Measurements from ENCODE around the gene FRAS1.
"Not testable (repeated sequence)": the region's sequence is repeated elsewhere in the genome, so short reads cannot be mapped to it uniquely, and the experiment has no call there.

FRAS1 gene

GRCh38 chr4:78217557-78217956 lies 160.4 kb downstream of the FRAS1 start:
- DNase-seq = no peak

DNA sequence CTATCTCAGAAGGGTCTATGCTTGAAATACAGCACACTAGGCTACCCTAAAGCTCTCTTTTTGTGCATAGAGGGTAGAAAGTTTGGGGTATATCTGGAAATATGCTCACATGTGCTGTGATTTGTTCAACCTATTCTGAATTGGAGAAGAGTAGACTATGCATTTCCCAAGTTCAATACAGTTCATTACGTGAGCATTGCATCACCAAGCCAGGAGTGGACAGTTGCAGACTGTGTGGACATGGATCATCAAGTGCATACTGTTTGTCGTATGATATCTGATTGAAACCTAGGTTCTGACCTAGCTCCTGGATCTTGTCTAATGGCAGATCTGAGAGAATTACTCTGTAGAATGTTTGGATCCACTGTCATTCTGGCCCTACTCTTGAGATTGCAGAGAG lies 161.1 kb downstream of the FRAS1 start:
- DNase-seq = no peak

DNA sequence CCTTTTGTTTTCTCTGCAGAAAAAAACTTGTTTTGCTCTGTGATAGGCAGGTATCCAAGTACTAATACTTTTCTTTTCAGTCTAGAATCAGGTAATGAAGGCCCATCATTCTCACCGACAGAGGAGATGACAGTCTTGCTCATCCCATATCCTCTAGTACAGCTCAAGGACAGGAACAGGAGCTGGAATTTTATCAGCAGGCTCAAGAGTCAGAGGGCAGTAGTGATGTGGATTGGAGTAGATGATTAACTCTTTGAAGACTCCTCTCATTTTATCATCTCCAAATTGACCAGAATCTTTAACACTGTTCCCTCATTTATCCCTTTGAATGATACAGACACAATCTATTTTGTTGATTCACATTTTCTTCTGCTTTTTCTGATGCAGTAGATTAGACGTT lies 162.7 kb downstream of the FRAS1 start:
- no peak for DNase-seq

GRCh38 chr4:78220283-78220682 lies 163.2 kb downstream of the FRAS1 start:
- no peak for DNase-seq

- DNase-seq = peak; percentile 16
Observed at GRCh38 chr4:78222575-78223186, 165.6 kb downstream of the FRAS1 start.

DNA sequence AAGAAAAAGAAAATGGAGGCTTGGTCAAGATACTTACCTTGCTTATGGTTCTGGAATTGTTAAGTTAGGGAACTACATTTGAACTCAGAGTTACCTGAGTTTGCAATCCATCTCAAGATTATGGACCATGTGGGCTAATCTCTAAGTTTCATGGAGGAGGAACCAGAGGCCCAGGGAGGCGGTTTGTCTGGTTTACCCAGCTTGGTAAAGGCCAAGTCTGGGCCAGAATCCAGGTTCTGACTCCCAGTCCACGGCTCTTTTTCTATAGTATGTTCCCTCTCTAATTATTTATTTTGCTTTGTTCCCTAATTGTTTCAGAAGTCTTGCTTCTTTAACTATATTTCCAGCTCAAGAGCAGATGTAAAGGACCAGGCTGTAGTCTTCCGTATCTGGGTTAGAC lies 168.1 kb downstream of the FRAS1 start:
- DNase-seq = no peak

GRCh38 chr4:78226279-78226678 lies 169.2 kb downstream of the FRAS1 start:
- DNase-seq = no peak

DNA sequence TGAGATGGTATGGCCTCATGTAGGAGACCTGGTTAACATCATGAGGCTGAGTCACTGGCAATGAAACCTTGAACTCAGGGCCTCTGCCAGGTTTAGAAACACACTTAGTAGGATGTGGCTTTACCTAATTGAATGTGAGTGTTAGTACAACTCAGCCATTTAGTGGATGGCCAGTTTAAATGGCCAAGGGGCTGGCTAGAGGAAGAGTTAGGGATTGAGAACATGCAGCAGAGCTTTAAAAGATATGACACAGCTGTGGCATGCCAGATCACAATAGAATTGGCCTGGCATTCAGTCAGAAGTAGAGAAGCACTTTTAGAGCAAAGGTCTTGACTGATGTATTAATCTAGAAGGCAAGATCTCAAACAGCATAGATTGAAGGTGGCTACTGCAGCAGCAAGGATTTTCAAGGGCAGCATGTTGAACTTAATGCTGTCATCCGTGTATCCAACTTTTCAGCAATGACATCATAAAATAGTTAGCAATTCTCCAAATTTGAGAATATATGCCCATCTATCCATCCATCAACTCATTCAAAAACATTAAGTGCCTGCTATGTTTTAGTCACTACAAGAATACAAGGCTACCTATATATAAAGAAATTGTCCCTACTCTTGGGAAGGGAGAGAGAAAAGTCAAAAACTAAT lies 170.4 kb downstream of the FRAS1 start:
- DNase-seq = no peak

DNA sequence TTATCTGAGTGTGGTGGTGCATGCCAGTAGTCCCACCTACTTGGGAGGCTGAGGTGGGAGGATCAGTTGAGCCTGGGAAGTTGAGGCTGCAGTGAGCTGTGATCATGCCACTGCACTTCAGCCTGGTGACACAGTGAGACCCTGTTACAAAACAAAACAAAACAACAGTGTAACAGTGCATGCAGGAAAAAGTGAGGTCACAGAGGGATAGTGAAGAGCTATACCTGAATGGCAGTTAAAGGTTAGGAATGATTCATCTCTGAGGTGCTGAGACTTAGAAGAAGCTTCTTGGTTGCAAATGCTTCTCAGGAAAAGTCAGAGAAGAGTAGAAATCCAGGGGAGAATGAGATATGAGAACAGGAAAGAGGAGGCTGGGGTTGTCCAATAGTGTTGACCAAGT lies 178.7 kb downstream of the FRAS1 start:
- DNase-seq = no peak

DNA sequence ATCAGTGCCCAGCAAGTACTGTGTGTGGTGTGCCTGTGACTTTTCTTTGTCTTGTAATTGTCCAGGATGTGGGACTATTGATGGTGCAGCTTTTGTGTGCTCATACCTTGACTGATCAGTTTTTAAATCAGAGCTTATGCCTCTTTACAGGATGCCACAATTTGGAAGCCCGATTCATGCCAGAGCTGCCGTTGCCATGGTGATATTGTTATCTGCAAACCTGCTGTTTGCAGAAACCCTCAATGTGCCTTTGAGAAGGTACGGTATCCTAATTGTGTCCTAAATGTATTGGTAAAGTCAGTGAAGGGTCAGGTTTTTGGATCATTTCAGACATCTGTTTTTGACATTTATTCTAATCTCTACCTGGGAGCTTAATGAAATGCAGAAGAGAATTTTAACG lies 180.2 kb downstream of the FRAS1 start:
- DNase-seq = no peak

GRCh38 chr4:78242071-78242470 lies 184.9 kb downstream of the FRAS1 start:
- DNase-seq = no peak

GRCh38 chr4:78244705-78245485 lies 187.8 kb downstream of the FRAS1 start:
- DNase-seq = no peak

DNA sequence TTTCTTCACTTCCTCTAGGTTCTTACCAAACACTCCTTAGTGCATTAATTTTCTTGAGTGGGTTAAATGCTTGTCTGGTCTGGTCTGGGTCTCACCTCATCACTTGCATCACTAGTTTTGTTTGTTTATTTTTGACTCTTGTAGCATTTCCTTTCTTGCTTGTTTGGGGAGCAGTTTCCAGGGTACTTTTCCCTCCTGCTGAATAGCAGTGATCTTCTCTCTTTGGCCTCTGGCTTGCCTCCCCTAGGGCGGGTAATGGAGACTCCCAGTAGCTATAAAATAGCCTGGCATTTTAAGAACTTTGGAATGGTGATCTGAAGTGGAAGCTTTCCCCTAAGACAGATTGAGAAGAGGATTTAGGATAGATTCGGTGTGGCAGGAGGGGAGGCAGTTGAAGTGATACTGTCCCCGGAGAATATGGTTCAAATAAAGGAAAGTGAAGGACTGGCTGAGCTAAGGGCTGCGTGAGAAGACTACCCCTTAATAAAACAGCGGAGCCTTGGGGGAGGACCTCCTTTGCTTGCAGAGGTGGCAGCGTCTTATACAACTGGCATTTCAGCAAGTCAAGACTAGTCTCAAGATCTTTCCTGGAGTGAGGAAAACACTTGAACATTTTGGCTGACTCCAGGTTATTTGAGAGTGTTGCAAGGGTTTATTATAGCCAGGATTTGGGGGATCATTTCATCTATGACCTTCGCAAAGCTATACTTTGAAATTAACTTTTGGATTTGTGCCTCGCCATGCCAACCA lies 190.6 kb downstream of the FRAS1 start:
- DNase-seq = no peak

DNA sequence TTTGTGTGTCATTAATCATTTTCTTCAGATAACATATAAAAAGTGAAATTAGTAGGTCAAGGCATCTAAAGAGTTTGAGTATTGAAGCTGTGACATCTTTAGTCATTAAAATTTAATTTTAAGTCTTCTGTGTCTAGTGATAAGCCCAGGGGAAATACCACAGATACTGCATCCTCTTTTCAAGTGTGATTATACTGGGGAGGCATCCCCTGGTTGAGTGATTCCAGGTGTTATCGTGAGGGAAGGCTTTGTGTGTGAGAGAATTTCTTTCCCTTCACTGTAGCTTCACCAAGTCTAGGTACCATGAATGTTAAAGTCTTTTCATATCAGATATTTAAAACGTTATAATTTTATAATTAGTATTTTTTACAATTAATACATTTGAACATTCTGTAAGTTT lies 193.4 kb downstream of the FRAS1 start:
- DNase-seq = no peak

DNA sequence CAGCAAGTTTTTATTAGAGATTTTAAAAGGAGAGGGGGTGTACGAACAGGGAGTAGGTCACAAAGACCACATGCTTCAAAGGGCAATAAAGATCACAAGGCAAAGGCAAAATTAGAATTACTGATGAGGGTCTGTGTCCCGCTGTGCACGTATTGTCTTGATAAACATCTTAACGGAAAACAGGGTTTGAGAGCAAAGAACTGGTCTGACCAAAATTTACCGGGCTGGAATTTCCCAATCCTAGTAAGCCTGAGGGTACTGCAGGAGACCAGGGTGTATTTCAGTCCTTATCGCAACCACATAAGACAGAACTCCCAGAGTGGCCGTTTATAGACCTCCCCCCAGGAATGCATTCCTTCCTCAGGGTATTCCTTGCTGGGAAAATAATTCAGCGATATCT lies 195.7 kb downstream of the FRAS1 start:
- not testable (repeated sequence) for DNase-seq

GRCh38 chr4:78254893-78255292 lies 197.8 kb downstream of the FRAS1 start:
- DNase-seq = no peak

GRCh38 chr4:78265006-78265405 lies 207.9 kb downstream of the FRAS1 start:
- DNase-seq = no peak

DNA sequence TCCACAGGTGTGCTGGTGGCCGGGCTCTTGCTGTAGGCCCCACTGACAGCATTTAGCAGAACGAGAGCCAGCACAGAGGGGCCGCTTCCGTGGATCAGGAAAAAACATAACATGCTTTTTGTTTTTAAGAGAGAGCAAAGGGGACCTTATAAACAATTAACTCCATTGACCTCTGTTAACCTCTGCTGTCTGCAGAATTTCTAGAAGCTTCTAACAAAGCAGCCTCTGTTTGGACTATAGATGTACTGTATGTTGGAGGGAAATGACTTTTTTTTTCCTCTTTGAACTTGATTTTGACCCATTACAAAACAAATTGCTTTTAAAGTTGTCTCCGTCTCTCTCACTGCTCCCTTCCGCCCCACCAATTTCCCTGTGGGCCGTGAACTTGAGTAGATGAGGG lies 210.7 kb downstream of the FRAS1 start:
- no peak for DNase-seq

DNA sequence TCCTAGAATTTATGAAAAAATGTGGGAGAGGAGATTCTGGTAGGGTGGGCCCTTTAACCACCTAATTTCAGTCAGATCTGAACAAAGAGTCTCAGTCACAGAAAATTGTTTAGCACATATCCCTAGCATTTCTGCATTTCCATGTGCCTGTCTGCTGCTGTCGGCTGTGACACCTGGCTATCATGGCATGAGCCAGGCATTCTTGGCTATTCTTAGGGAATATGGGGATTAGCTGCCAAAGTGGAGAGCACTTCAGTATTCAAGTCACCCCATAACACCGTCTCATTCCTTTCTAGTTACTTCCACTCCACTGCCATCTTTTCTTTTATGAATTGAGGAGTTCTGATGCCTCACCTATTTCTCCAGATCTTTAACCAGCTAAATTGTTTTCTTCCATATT lies 211.5 kb downstream of the FRAS1 start:
- no peak for DNase-seq

- not testable (repeated sequence) for DNase-seq
Observed at GRCh38 chr4:78275450-78275849, 218.3 kb downstream of the FRAS1 start.

DNA sequence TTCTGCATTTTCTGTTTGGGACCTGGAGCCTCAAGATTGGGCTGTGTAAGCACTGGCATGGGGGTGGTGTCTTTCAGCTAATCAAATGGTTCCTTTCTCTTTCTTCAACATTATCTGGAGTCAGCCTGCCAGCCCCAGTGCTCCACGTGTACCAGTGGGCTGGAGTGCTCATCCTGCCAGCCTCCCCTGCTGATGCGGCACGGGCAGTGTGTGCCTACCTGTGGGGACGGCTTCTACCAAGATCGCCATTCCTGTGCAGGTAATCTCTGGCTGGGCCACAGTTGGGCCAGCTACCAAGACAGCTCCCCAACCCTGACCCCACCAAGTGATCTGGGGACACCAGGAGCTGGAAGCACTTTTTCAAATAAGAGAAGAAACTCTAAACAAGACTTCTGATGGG lies 229.2 kb downstream of the FRAS1 start:
- DNase-seq = no peak

GRCh38 chr4:78288327-78288726 lies 231.2 kb downstream of the FRAS1 start:
- no peak for DNase-seq

GRCh38 chr4:78291277-78291676 lies 234.2 kb downstream of the FRAS1 start:
- DNase-seq = no peak
